H9 (cell line): ENCODE measurements around the gene GIPC1. TPM values are rescaled to one million over a fixed set of nuclear protein-coding genes. Genes with fewer than 3 reads are reported as not detected.

Experiments
- DNase-seq: peaks from one replicate; pipeline ENCODE4 v3.0.0-alpha.2; 2017
- H2AFZ ChIP-seq: one replicate; pipeline ENCODE4 v1.6.1; 2013; ENCODE audit warnings: mild to moderate bottlenecking, low read length, control low read depth, moderate library complexity
- H2AK5ac ChIP-seq: 2 replicates; pipeline ENCODE4 v1.6.1; 2013; ENCODE audit warnings: low read length, control low read depth, mixed read lengths; ENCODE audit not compliant: insufficient read length
- H2BK120ac ChIP-seq: one replicate; pipeline ENCODE4 v1.6.1; 2013; ENCODE audit warnings: low read depth, mild to moderate bottlenecking, low read length, control low read depth, inconsistent platforms; ENCODE audit not compliant: poor library complexity, severe bottlenecking
- H2BK12ac ChIP-seq: 2 replicates; pipeline ENCODE4 v1.6.1; 2013; ENCODE audit warnings: low read length, control low read depth, mixed read lengths, low read depth; ENCODE audit not compliant: insufficient read length
- H2BK15ac ChIP-seq: 2 replicates; pipeline ENCODE4 v1.6.1; 2013; ENCODE audit warnings: low read depth, low read length, control low read depth
- H2BK20ac ChIP-seq: one replicate; pipeline ENCODE4 v1.6.1; 2013; ENCODE audit warnings: low read depth, mild to moderate bottlenecking, low read length, control low read depth, inconsistent platforms; ENCODE audit not compliant: poor library complexity, severe bottlenecking
- H2BK5ac ChIP-seq: 2 replicates; pipeline ENCODE4 v1.6.1; 2013; ENCODE audit warnings: low read length, control low read depth, mixed read lengths; ENCODE audit not compliant: insufficient read length
- H3K14ac ChIP-seq: 2 replicates; pipeline ENCODE4 v1.6.1; 2013; ENCODE audit warnings: low read length, control low read depth; ENCODE audit not compliant: insufficient read depth
- H3K18ac ChIP-seq: 2 replicates; pipeline ENCODE4 v1.6.1; 2013; ENCODE audit warnings: low read depth, mild to moderate bottlenecking, mixed read lengths, low read length, control low read depth; ENCODE audit not compliant: insufficient read length
- H3K23ac ChIP-seq: 2 replicates; pipeline ENCODE4 v1.6.1; 2013; ENCODE audit warnings: low read length, control low read depth, mixed read lengths, low read depth; ENCODE audit not compliant: insufficient read length
- H3K23me2 ChIP-seq: 2 replicates; pipeline ENCODE4 v1.6.1; 2013; ENCODE audit warnings: low read depth, mild to moderate bottlenecking, mixed read lengths, low read length, control low read depth; ENCODE audit not compliant: insufficient read length, poor library complexity, severe bottlenecking
- H3K27ac ChIP-seq: 2 replicates; pipeline ENCODE4 v1.5.1; 2013; ENCODE audit warnings: low read length, control low read depth, mixed read lengths, low read depth; ENCODE audit not compliant: insufficient read length
- H3K27me3 ChIP-seq: 2 replicates; pipeline ENCODE4 v1.6.1; 2013; ENCODE audit warnings: low read length, control low read depth, inconsistent platforms; ENCODE audit not compliant: insufficient read depth
- H3K4ac ChIP-seq: 2 replicates; pipeline ENCODE4 v1.6.1; 2013; ENCODE audit warnings: low read depth, mild to moderate bottlenecking, control low read depth, inconsistent platforms, low read length, moderate library complexity
- H3K4me1 ChIP-seq: 2 replicates; pipeline ENCODE4 v1.6.1; 2013; ENCODE audit warnings: low read length, control low read depth, inconsistent platforms; ENCODE audit not compliant: insufficient read depth
- H3K4me2 ChIP-seq: 2 replicates; pipeline ENCODE4 v1.6.1; 2013; ENCODE audit warnings: low read length, control low read depth, mixed read lengths; ENCODE audit not compliant: insufficient read length, insufficient read depth
- H3K56ac ChIP-seq: 2 replicates; pipeline ENCODE4 v1.6.1; 2013; ENCODE audit warnings: low read depth, mild to moderate bottlenecking, mixed read lengths, low read length, control low read depth; ENCODE audit not compliant: insufficient read length
- H3K79me1 ChIP-seq: 2 replicates; pipeline ENCODE4 v1.6.1; 2013; ENCODE audit warnings: low read depth, mild to moderate bottlenecking, moderate library complexity, low read length, control low read depth, inconsistent platforms; ENCODE audit not compliant: insufficient read depth, poor library complexity, severe bottlenecking
- H3K79me2 ChIP-seq: 2 replicates; pipeline ENCODE4 v1.6.1; 2013; ENCODE audit warnings: low read length, control low read depth, inconsistent platforms; ENCODE audit not compliant: insufficient read depth
- H3K9ac ChIP-seq: 2 replicates; pipeline ENCODE4 v1.6.1; 2013; ENCODE audit warnings: low read length, control low read depth, mixed read lengths; ENCODE audit not compliant: insufficient read length; ENCODE audit errors: extremely low read depth
- H3K9me3 ChIP-seq: one replicate; pipeline ENCODE4 v1.6.1; 2013; ENCODE audit warnings: low read depth, low read length, inconsistent platforms; ENCODE audit not compliant: control insufficient read depth
- H3T11ph ChIP-seq: one replicate; pipeline ENCODE4 v1.6.1; 2013; ENCODE audit warnings: mild to moderate bottlenecking, low read length, control low read depth, inconsistent platforms
- H4K20me1 ChIP-seq: one replicate; pipeline ENCODE4 v1.6.1; 2013; ENCODE audit not compliant: control insufficient read depth, insufficient read length, insufficient read depth
- H4K5ac ChIP-seq: 2 replicates; pipeline ENCODE4 v1.6.1; 2013; ENCODE audit warnings: low read depth, mild to moderate bottlenecking, mixed read lengths, low read length, control low read depth; ENCODE audit not compliant: insufficient read length
- H4K8ac ChIP-seq: replicated peaks from 2 replicates; pipeline ENCODE4 v1.6.1; 2013; ENCODE audit warnings: low read length, control low read depth, mixed read lengths, low read depth; ENCODE audit not compliant: insufficient read length
- H4K91ac ChIP-seq: 2 replicates; pipeline ENCODE4 v1.6.1; 2013; ENCODE audit warnings: low read depth, mild to moderate bottlenecking, moderate library complexity, mixed read lengths, low read length, control low read depth; ENCODE audit not compliant: insufficient read length
- H3K27ac Mint-ChIP-seq, 3 experiments: 2 replicates in 2 of 3; 3 replicates in 1 of 3; pipeline ENCODE4 v1.8.0; 2020 to 2021; ENCODE audit warnings: mixed read lengths in 3 of 3, mild to moderate bottlenecking in 1 of 3, moderate library complexity in 1 of 3
- H3K27me3 Mint-ChIP-seq: 2 replicates; pipeline ENCODE4 v1.8.0; 2021; ENCODE audit warnings: low read depth, mild to moderate bottlenecking, moderate library complexity, mixed read lengths
- H3K36me3 Mint-ChIP-seq, 3 experiments: 2 replicates in 2 of 3; 3 replicates in 1 of 3; pipeline ENCODE4 v1.8.0; 2020 to 2021; ENCODE audit warnings: low read depth in 3 of 3, mixed read lengths in 3 of 3; ENCODE audit not compliant: insufficient read depth in 1 of 3
- H3K4me1 Mint-ChIP-seq, 2 experiments: 2 replicates each; pipeline ENCODE4 v1.8.0; 2020; ENCODE audit warnings: mixed read lengths in 2 of 2
- H3K4me3 Mint-ChIP-seq, 2 experiments: 2 replicates in 1 of 2; 3 replicates in 1 of 2; pipeline ENCODE4 v1.8.0; 2020 to 2021; ENCODE audit warnings: mild to moderate bottlenecking in 2 of 2, mixed read lengths in 2 of 2, moderate library complexity in 1 of 2
- H3K9me3 Mint-ChIP-seq, 2 experiments: 2 replicates in 1 of 2; 3 replicates in 1 of 2; pipeline ENCODE4 v1.8.0; 2020; ENCODE audit warnings: mild to moderate bottlenecking in 2 of 2, mixed read lengths in 2 of 2, moderate library complexity in 1 of 2
- CTCF ChIP-seq: fragments of 200-600 bp; sonication (generic); conservative IDR thresholded peaks from 3 replicates; pipeline ENCODE4 v1.8.0; 2021; ENCODE audit warnings: antibody characterized with exemption, mild to moderate bottlenecking
- WGBS: extraction: QIAGEN DNeasy Blood & Tissue Kit; methylation state at CpG from one replicate; pipeline ENCODE4 v1.1.7; 2013; ENCODE audit warnings: missing lambda C conversion rate, low lambda C conversion rate, mixed read lengths; ENCODE audit not compliant: insufficient read length; ENCODE audit errors: extremely low coverage; 5-methylcytosine and 5-hydroxymethylcytosine counted together
- total RNA-seq: library from RNA; stranded (reverse); gene quantifications from 2 replicates; pipeline ENCODE4 v1.2.1, GENCODE V29; 2021

The GIPC1 gene
- total RNA-seq, 1 experiment from 2014 or later = 70.6 TPM

- H2BK5ac ChIP-seq = no peak overlapping the region
- no peak overlapping the region for H3T11ph ChIP-seq
- no peak overlapping the region for H3K4me2 ChIP-seq
- no peak overlapping the region for H2BK120ac ChIP-seq
- no peak overlapping the region for H3K4ac ChIP-seq
- TF ChIP-seq CTCF = no peak
- H2BK20ac ChIP-seq = no peak overlapping the region
- H4K20me1 ChIP-seq = no peaks in the 10 kb centered on the region
- H4K5ac ChIP-seq = no peak overlapping the region
- H3K79me1 ChIP-seq = no peaks in the 10 kb centered on the region
- Mint-ChIP-seq H3K4me1 (peaks cover 5 to 15% of the 10 kb centered on the region in 2 experiments; a peak in 3 of 4 replicates), H3K36me3 (peaks cover 12 to 20% (median 14%) of the 10 kb centered on the region in 3 experiments; a peak in 6 of 7 replicates), H3K27ac (peak overlapping the region in 1 of 3 experiments; percentile 79; a peak in 2 of 7 replicates), H3K27me3 (peaks cover 3% of the 10 kb centered on the region; the same call in 1 of the 2 replicates), H3K9me3 (no peaks in the 10 kb centered on the region), H3K4me3 (peak overlapping the region in 1 of 2 experiments; percentile 46; a peak in 2 of 5 replicates)
- no peak overlapping the region for H3K23ac ChIP-seq
- H3K9ac ChIP-seq = no peak overlapping the region
- H4K91ac ChIP-seq = no peak overlapping the region
- H3K27me3 ChIP-seq = no peaks in the 10 kb centered on the region
- no peak overlapping the region for H2AFZ ChIP-seq
- H3K9me3 ChIP-seq = no peaks in the 10 kb centered on the region
- no peak overlapping the region for H3K18ac ChIP-seq
- no peak overlapping the region for H2BK15ac ChIP-seq
- no peak for DNase-seq
- no peaks in the 10 kb centered on the region for H3K23me2 ChIP-seq
- no peak overlapping the region for H2AK5ac ChIP-seq
- H3K79me2 ChIP-seq = no peaks in the 10 kb centered on the region
- no peak overlapping the region for H2BK12ac ChIP-seq
- H3K56ac ChIP-seq = no peak overlapping the region
- H3K14ac ChIP-seq = no peak overlapping the region
- no peak overlapping the region for H3K27ac ChIP-seq
- WGBS = no CpG with 5 or more reads among the region's 22 CpGs
- H3K4me1 ChIP-seq = no peaks in the 10 kb centered on the region
- no peak overlapping the region for H4K8ac ChIP-seq
These were observed 14.6 kb upstream of the GIPC1 start for GRCh38 chr19:14510311-14511228.
